Measurements from ENCODE around the gene VTCN1.

DNA sequence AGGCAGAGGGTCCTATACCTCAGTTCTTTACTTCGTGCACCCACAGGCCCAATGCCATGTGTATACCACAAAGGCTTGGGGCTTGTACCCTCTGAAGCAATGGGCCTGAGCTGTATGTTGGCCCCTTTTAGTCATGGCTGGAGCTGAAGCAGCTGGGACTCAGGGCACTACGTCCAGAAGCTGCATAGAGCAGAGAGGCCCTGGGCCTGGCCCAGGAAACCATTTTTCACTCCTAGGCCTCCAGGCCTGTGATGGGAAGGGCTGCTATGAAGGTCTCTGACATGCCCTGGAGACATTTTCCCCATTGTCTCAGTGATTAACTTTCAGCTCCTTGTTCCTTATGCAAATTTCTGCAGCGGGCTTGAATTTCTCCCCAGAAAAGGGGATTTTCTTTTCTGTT is 48.1 kb upstream of the VTCN1 start:
- TF ChIP-seq, protein P1, sequence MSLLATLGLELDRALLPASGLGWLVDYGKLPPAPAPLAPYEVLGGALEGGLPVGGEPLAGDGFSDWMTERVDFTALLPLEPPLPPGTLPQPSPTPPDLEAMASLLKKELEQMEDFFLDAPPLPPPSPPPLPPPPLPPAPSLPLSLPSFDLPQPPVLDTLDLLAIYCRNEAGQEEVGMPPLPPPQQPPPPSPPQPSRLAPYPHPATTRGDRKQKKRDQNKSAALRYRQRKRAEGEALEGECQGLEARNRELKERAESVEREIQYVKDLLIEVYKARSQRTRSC (CRISPR knock-in tag; IDR thresholded peaks at IDR 0.05; ENCODE audit: low read depth), result no peak
- TF ChIP-seq ZNF20 (CRISPR knock-in tag; IDR thresholded peaks at IDR 0.05) (no peak), ZNF264 (CRISPR knock-in tag; IDR thresholded peaks at IDR 0.05) (no peak), RFX5 (IDR thresholded peaks at IDR 0.05; ENCODE audit: low read depth, low read length) (no peak)
- TF ChIP-seq, protein P2, sequence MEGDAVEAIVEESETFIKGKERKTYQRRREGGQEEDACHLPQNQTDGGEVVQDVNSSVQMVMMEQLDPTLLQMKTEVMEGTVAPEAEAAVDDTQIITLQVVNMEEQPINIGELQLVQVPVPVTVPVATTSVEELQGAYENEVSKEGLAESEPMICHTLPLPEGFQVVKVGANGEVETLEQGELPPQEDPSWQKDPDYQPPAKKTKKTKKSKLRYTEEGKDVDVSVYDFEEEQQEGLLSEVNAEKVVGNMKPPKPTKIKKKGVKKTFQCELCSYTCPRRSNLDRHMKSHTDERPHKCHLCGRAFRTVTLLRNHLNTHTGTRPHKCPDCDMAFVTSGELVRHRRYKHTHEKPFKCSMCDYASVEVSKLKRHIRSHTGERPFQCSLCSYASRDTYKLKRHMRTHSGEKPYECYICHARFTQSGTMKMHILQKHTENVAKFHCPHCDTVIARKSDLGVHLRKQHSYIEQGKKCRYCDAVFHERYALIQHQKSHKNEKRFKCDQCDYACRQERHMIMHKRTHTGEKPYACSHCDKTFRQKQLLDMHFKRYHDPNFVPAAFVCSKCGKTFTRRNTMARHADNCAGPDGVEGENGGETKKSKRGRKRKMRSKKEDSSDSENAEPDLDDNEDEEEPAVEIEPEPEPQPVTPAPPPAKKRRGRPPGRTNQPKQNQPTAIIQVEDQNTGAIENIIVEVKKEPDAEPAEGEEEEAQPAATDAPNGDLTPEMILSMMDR (CRISPR knock-in tag; IDR thresholded peaks at IDR 0.05), result no peak

All from HepG2 (cell line).